GM21447 (cell line): ENCODE data around the gene SPOCK2.
A peak's percentile ranks its signal among the peaks of the same experiment; 100 is the strongest.
"Not testable (repeated sequence)": the region's sequence is repeated elsewhere in the genome, so short reads cannot be mapped to it uniquely, and the experiment has no call there.

Experiments used
- ATAC-seq: cut with Tn5 transposase; IDR thresholded peaks from one replicate; pipeline ENCODE4 v1.9.1; 2021; ENCODE audit not compliant: unreplicated experiment

SPOCK2 gene

DNA sequence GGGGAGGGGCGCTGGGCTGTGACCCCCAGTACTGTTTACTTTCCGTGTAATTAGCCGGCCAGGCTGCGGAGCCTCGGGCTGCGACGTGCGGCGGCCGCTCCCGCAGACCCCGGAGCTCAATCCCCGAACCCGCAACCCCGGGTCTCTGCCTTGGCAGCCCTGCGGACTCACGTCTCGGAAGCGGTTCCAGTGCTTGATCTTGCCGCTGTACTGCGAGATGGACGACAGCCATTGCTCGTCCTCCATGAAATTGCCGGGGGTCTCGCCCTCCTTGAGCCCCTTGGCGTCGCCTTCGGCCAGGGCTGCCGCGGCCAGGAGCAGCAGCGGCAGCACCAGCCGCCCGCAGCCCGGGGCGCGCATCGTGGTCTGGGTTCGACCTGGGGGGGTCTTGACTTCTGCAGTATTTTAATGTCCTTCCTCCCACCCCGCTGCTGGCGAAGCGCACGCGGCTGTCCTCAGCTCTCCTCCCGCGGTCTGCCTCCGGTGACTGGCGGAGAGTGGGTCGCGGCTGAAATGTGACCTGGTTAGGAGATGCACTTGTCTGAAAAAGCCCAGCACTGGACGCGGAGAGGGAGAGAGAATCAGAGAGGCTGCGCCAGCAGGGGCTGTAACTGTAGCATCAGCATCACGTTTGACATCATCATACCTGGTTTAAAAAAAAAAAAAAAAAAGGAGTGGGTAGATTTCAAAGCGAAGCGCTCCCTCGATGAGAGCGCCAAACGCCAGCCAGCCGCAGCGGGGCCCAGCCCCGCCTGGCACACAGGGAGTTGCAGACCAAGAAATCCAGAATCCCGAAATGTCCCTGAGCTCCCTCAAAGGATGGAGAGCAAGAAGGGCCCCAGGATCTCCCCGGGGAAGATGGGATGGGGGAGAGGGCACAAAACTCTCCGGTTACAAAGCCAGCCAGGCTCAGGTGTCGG lies at the start of gene SPOCK2:
Gene SPOCK2 (minus strand): TSS at position 583 of the 920 bp plus-strand sequence. CDS start 223 bp downstream, at position 360.
- ATAC-seq: no peak

DNA sequence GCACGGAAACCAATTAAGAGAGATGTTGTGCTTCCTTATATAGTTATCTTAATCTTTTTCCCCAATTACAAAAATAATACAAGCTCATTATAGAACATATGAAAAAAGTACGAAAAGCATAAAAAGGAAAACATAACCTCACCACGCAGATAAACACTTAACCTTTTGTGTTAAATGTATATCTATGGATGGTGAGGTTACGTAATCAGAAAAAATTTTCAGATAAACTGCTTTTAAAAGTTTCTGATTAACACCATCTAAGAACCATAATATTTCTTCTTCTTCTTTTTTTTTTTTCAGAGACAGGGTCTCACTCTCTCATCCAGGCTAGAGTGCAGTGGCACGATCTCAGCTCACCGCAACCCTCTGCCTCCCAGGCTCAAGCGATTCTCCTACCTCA lies 49.2 kb upstream of the SPOCK2 start:
- no peak for ATAC-seq

DNA sequence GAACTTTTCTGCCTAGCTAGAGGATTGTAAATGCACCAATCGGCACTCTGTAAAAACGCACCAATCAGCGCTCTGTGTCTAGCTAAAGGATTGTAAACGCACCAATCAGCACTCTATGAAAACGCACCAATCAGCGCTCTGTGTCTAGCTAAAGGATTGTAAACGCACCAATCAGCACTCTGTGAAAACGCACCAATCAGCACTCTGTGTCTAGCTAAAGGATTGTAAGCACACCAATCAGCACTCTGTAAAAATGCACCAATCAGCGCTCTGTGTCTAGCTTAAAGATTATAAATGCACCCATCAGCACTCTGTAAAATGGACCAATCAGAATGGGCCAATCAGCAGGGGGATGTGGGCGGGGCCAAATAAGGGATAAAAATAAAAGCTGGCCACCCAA lies 47.9 kb upstream of the SPOCK2 start:
- not testable (repeated sequence) for ATAC-seq

DNA sequence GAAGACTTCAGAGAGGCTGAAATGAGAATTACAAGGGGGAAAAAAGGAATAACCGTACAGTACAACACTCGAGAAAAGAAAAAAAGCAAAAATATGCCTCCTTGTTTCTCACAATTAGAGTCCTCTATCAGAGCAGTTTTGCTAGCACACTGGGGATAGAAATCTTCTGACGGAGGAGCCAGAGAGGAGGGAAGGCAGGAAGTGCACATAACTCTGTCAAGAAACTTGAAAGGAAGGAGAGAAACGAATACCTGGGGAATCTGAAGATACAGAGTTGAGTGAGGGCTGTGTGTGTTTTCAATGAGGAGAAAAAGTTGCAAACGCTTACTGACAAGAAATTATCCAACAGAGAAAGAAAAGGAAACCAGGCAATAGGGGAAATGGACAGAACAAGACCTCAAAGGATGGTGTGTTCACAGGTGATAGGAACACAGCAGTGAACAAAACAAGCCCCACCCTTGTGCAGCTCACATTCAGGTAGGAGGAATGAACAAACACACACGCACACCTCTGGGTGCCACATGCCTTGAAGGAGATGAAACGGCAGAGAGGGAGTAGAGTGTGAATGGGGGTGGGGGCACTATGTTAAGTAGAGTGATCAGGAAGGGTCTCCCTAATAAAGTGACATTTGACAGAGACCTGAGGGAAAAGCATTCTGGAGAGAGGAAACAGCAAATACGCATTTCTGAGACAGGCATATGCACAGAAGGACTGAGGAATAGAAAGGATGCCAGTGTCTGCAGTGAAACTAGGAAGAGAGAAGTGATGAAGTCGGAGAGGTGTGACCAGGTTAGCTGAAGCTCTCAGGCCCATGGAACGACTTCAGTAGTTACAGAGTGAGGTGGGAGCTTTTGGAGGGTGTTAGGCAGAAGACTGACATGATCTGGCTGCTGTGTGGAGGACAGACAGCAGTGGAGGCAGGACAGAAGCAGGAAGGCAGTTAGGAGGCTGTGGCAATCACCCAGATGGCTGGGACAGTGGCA lies 46.7 kb upstream of the SPOCK2 start:
- no peak for ATAC-seq

DNA sequence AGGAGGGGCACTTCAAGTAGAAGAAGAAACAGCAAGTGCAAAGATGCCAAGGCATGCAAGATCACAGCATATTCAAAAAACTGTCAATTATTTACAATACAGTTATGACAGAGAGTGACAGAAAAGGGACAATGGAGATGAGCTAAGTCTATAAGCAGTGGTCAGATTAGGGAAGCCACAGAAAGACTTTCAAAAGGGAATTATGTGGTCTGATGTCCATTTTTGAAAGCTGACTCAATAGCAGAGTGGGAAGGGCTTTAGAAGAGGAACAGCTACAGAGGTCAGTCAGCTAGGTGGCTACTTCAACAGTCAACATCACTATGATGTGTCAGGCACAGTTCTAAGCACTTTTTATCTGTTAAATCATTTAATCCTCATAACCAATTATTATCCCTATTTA lies 45.2 kb upstream of the SPOCK2 start:
- ATAC-seq: peak; percentile 85

DNA sequence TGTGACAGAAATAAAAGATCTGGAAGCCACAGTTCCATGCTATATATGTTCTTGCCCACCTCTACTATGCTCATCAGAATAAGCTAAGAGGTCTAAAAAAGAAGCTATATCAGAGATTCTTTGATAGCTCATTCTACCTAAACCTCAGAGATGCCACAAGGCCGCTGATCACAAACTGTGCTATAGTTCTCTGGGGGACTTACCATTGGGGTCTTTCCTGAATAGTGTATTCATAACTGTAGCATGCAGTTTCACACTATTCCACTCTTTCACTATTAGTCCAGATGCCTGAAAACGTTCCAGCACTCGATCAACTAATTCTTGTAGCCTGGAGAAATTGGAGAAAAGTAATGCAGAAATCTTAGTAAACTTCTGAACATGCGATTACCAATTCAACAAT lies 44.5 kb upstream of the SPOCK2 start:
- ATAC-seq: no peak

GRCh38 chr10:72127571-72127970 lies 39.2 kb upstream of the SPOCK2 start:
- ATAC-seq: no peak

DNA sequence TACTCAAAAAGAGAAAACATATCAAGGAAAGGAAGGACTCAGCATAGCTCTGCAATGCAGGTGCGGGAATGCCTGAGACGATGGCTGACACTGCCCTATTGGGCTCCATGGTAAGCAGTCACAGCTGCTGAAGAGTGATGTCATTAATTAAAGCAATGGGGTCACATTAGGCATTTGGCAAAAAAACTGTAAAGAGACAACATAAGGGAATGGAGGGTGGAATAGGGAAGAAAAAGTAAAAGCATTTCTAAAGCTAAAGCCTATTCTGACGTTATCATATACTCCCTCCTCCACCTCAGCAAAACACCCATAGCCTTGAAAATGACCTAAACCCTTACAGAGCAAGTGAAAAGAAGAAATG lies 38.5 kb upstream of the SPOCK2 start:
- no peak for ATAC-seq

DNA sequence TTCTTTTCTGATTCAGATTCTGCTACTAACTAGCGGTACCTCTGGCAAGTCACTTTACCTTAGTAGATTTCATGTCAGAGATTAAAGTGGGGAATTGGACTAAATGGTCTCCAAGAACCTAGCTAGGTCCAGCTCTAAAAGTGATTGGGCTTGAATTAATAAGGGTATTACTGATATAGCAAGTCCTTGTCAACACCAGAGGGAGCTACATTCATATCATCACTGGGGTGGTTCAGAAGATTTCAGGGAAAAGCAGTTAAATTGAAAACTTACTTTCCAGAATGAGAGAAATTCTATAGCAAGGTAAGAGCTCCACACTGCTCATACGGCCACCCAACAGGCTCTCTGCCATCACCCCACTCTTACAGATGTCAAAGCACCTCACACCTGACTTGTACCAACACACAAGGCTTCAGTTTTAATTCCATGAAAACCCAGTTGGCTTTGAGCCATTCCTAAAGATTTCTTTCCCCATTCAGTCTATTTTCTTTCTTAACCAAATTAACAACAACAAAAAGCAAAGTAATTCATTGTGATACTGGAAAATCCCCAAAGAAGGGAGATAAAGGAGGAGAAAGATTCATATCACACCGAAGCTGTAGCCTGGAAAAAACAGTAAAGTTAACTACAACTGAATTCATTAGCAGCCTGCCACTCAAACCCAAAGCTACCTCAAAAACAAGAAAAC lies 38.0 kb upstream of the SPOCK2 start:
- no peak for ATAC-seq

- no peak for ATAC-seq
Measured at GRCh38 chr10:72124989-72125388, 36.6 kb upstream of the SPOCK2 start.

DNA sequence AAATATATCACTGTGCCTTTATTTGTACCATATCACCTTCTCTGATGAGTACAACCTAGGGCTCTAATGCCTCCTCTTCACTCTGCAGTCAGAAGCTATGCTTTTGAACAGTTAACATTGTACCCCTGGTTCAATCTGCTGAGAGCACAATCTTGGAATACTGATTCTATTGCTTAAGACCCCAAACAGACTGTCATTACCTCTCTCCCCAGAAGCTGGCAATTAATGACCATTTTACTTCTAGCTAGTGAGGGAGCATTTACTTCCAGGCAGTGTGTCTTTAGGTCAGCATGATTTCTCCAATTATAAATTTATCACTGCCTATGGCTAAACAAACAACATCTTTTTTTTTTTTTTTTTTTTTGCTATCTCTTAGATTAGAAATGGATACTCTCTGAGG lies 36.0 kb upstream of the SPOCK2 start:
- no peak for ATAC-seq

DNA sequence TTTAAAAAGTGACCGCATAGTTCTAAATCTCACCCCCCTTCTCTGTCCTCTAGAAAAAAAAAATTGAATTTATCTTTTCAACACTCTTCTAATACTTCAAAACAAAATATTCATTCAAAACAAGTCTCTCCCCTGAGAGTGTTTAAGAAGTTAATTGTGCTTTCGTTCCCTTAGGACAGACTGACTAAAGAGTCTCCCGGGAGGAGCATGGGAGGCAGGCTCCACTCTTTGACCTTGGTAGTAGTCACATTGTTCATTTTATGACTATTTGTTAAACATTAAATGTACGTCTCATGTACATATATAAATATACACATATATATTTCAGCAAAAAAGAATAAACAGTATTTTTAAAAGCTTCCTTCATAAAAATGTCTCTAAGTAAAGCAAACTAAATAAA lies 35.3 kb upstream of the SPOCK2 start:
- ATAC-seq: no peak

DNA sequence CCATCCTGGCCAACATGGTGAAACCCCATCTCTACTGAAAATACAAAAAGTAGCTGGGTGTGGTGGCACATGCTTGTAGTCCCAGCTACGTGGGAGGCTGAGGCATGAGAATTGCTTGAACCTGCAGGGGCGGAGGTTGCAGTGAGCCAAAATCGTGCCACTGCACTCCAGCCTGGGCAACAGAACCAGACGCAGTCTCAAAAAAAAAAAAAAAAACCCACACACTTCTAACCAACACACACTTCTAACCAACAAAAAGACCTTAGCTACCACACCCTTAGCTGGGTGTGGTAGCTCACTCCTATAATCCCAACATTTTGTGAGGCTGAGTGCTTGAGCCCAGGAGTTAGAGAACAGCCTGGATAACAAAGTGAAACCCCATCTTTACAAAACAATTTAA lies 33.9 kb upstream of the SPOCK2 start:
- no peak for ATAC-seq

DNA sequence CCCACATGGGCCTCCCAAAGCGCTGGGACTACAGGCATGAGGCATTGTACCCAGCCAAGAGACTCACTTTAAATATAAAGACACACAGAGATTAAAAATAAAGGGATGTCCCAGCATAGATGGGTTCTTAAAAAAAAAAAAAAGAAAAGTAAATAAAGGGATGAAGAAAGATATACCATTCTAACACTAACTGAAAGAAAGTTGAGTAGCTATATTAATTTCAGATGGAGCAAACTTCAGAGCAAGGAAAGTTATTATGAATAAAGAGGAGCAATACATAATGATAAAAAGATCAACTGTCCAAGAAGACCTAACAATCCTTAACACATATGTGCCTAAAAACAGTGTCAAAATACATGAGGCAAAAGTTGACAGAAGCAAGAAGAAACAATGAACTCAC lies 33.0 kb upstream of the SPOCK2 start:
- ATAC-seq: no peak

DNA sequence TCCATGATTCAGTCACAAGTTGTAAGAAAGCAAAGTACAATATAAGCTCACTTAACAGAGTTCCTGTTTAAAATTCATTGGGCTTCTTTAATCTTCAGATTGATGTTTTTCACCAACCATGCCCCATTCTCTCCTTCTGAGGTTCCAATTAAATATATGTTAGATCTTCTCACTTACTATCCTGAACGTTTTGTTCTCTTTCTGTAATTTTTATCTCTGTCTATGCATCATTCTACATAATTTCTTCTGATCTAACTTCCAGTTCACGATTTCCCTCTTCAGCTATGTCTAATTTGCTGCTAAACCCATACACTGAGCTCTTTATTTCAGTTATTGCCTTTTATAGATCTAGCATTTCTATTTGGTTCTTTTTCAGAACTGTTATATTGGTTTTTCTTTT lies 28.0 kb upstream of the SPOCK2 start:
- ATAC-seq: no peak

DNA sequence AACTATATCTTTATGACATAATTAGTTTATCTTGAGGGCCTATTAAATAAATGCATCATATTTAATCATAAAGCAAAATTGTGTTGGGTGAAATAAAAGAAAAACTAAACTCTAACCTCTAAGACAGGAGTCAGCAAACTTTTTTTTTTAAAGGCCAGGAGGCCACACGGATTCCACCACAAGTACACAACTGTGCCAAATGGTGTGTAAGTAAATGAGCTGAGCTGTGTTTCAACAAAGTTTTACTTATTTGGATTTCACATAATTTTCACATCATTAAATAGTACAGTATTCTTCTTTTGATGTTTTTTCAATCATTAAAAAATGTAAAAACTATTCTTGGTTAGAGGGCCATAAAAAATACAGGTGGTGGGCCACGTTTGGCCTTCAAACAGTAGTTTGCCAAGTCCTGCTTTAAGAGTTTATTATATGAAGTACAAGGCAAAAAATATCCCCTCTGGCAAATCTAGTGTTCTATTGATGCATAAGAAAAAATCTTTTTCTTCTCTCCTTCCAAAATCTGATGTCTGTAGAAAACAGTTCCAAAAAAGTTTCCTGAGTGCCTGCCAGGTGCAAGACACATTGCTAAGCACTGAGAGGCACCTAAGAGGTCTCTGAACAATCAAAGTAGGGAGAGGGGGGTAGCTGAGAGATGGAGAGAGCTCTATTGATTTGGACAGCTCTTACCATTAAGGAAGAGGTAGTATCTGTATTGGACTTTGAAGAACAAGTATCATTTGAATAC lies 26.5 kb upstream of the SPOCK2 start:
- ATAC-seq: no peak

DNA sequence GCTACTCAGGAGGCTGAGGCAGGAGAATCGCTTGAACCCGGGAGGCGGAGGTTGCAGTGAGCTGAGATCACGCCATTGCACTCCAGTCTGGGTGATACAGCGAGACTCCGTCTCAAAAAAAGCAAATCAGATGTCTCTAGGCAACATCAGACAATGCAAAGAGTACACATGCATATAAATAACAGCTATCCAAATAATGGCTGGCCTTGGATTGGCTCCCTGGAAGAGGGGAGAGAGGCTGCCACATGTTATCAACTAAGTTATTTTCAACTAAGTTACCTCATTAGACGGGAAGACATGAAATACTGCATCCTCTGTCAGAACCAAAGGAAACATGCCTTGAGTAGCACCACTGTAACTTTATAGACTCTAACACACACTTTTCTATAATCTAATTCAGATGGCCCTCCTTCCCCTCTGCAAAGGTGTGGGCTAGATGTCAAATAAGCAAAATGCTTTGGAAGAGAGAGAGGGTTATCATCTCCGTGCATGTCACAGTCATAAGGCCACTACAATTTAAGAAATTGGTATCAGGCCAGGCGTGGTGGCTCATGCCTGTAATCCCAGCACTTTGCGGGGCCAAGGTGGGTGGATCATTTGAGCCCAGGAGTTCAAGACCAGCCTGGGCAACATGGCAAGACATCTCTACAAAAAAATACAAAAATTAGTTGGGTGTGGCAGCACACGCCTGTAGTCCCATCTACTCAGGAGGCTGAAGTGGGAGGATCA lies 22.5 kb upstream of the SPOCK2 start:
- no peak for ATAC-seq

GRCh38 chr10:72109636-72110157 lies 21.3 kb upstream of the SPOCK2 start:
- ATAC-seq: no peak

GRCh38 chr10:72108830-72109635 lies 20.7 kb upstream of the SPOCK2 start:
- ATAC-seq: no peak
